HCT116 (cell line): ENCODE data around the gene SLC38A6. TPM values are rescaled to one million over a fixed set of nuclear protein-coding genes. Genes with fewer than 3 reads are reported as not detected.

Experiments used
- ATAC-seq: fragments of 200-7000 bp; cut with Tn5 transposase; 2 replicates; pipeline ENCODE4 v1.9.1; 2020; ENCODE audit warnings: mild to moderate bottlenecking, moderate library complexity
- BruUV-seq: library from RNA; stranded (reverse); fragments of 400-500 nt; replicated peaks from 2 replicates; lab custom pipeline; 2021; lab: Mats Ljungman, UMichigan
- CTCF ChIA-PET: fragments of 300-600 bp; sonication (Branson Sonifier 250); formaldehyde crosslinking; loops from one replicate; lab custom pipeline; 2021; ENCODE audit warnings: antibody characterized with exemption; lab: Charles Lee
- POLR2A ChIA-PET: fragments of 300-600, 350-600 bp; sonication (Branson Sonifier 250); formaldehyde crosslinking; loops from one replicate; lab custom pipeline; 2021; ENCODE audit warnings: antibody characterized with exemption; lab: Charles Lee
- RAD21 ChIA-PET, 2 experiments: fragments of 300-600 bp; sonication (Branson Sonifier 250); formaldehyde crosslinking; loops; one replicate each; lab custom pipeline; 2023; ENCODE audit warnings: low total read pairs in 2 of 2; ENCODE audit not compliant: uncharacterized antibody in 2 of 2, unreplicated experiment in 2 of 2, low non-redundant PET in 1 of 2; lab: Charles Lee
- DNase-seq: peaks from one replicate; pipeline ENCODE4 v3.0.0-alpha.2; 2010; ENCODE audit warnings: low read depth, low spot score
- H2AFZ ChIP-seq: fragments of 200-600 bp; shearing (Covaris generic), sonication (generic); 2 replicates; pipeline ENCODE4 v1.6.1; 2017; ENCODE audit warnings: low read depth, mixed run types, mixed read lengths, antibody characterized with exemption, low read length; ENCODE audit not compliant: poor library complexity, severe bottlenecking
- H3K27ac ChIP-seq: 2 replicates; pipeline ENCODE4 v1.5.1; 2012; ENCODE audit warnings: low read depth, low read length
- H3K27me3 ChIP-seq: fragments of 200-600 bp; sonication (generic); 2 replicates; pipeline ENCODE4 v1.6.1; 2016; ENCODE audit warnings: mixed run types, low read length, mixed read lengths; ENCODE audit not compliant: insufficient read depth
- H3K36me3 ChIP-seq, 2 experiments: fragments of 200-500 bp in 1 of 2; fragments of 200-600 bp in 1 of 2; sonication (Bioruptor generic) in 1 of 2; sonication (generic) in 1 of 2; 2 replicates each; pipeline versions ENCODE4 v1.5.1 to v1.6.1; 2014 to 2016; ENCODE audit warnings: low read length in 2 of 2, inconsistent platforms in 1 of 2, mixed read lengths in 1 of 2, mixed run types in 1 of 2; ENCODE audit not compliant: insufficient read depth in 2 of 2, control insufficient read depth in 1 of 2
- H3K4me1 ChIP-seq, 2 experiments: fragments of 200-600 bp in 1 of 2; sonication (generic) in 1 of 2; 2 replicates each; pipeline versions ENCODE4 v1.5.1 to v1.6.1; 2012 to 2017; ENCODE audit warnings: low read length in 2 of 2, inconsistent platforms in 1 of 2, mild to moderate bottlenecking in 1 of 2, mixed read lengths in 1 of 2, mixed run types in 1 of 2, moderate library complexity in 1 of 2; ENCODE audit not compliant: insufficient read depth in 2 of 2, control insufficient read depth in 1 of 2
- H3K4me2 ChIP-seq: fragments of 200-600 bp; sonication (generic); 2 replicates; pipeline ENCODE4 v1.6.1; 2017; ENCODE audit warnings: mixed run types, low read length, mixed read lengths
- H3K4me3 ChIP-seq, 2 experiments: fragments of 200-600 bp in 1 of 2; sonication (generic) in 1 of 2; replicated peaks in 1 of 2; 2 replicates each; pipeline ENCODE4 v1.5.1; 2011 to 2016; ENCODE audit warnings: low read length in 2 of 2, control low read depth in 1 of 2, low read depth in 1 of 2, mild to moderate bottlenecking in 1 of 2, mixed read lengths in 1 of 2, mixed run types in 1 of 2
- H3K79me2 ChIP-seq: fragments of 200-600 bp; sonication (generic); 2 replicates; pipeline ENCODE4 v1.6.1; 2017; ENCODE audit warnings: mild to moderate bottlenecking, mixed run types, low read length, moderate library complexity, mixed read lengths; ENCODE audit not compliant: insufficient read depth
- H3K9ac ChIP-seq: fragments of 200-600 bp; sonication (generic); 2 replicates; pipeline ENCODE4 v1.6.1; 2016; ENCODE audit warnings: low read length, mixed read lengths
- H3K9me2 ChIP-seq: fragments of 200-600 bp; sonication (generic), shearing (Covaris generic); 2 replicates; pipeline ENCODE4 v1.6.1; 2017; ENCODE audit warnings: mixed run types, mild to moderate bottlenecking, moderate library complexity; ENCODE audit not compliant: insufficient read depth
- H3K9me3 ChIP-seq, 2 experiments: fragments of 200-500 bp in 1 of 2; fragments of 200-600 bp in 1 of 2; sonication (Bioruptor generic) in 1 of 2; sonication (generic) in 1 of 2; 2 replicates each; pipeline ENCODE4 v1.6.1; 2014 to 2017; ENCODE audit warnings: low read length in 2 of 2, mixed read lengths in 2 of 2, inconsistent platforms in 1 of 2, low read depth in 1 of 2, mild to moderate bottlenecking in 1 of 2, mixed run types in 1 of 2, moderate library complexity in 1 of 2; ENCODE audit not compliant: control insufficient read depth in 1 of 2, insufficient read depth in 1 of 2
- H4K20me1 ChIP-seq: fragments of 200-600 bp; sonication (generic), shearing (Covaris generic); 2 replicates; pipeline ENCODE4 v1.6.1; 2017; ENCODE audit warnings: mixed run types, mild to moderate bottlenecking, moderate library complexity; ENCODE audit not compliant: insufficient read depth
- CBX3 ChIP-seq: IDR thresholded peaks from 2 replicates; pipeline ENCODE4 v1.6.1; 2012; ENCODE audit warnings: low read depth
- CEBPB ChIP-seq: IDR thresholded peaks from 2 replicates; pipeline ENCODE4 v1.6.1; 2012; ENCODE audit warnings: low read depth
- EZH2phosphoT487 ChIP-seq: fragments of 200-600 bp; IDR thresholded peaks from 2 replicates; pipeline ENCODE4 v1.6.1; 2018; ENCODE audit warnings: antibody characterized with exemption, borderline replicate concordance
- JUND ChIP-seq: IDR thresholded peaks from 2 replicates; pipeline ENCODE4 v1.6.1; 2012
- POLR2AphosphoS5 ChIP-seq: IDR thresholded peaks from 2 replicates; pipeline ENCODE4 v1.6.1; 2011; ENCODE audit warnings: mild to moderate bottlenecking, low read depth, low read length, moderate library complexity
- REST ChIP-seq: IDR thresholded peaks from 2 replicates; pipeline ENCODE4 v1.6.1; 2012; ENCODE audit warnings: low read depth
- SIN3A ChIP-seq: IDR thresholded peaks from 2 replicates; pipeline ENCODE4 v1.6.1; 2012; ENCODE audit warnings: low read depth
- SP1 ChIP-seq: IDR thresholded peaks from 2 replicates; pipeline ENCODE4 v1.6.1; 2012; ENCODE audit warnings: low read depth
- SRF ChIP-seq: IDR thresholded peaks from 2 replicates; pipeline ENCODE4 v1.6.1; 2012; ENCODE audit warnings: low read depth
- TCF7L2 ChIP-seq: IDR thresholded peaks from 2 replicates; pipeline ENCODE4 v1.7.0; 2011; ENCODE audit warnings: borderline replicate concordance, inconsistent platforms; ENCODE audit not compliant: insufficient read depth, insufficient read length; ENCODE audit errors: extremely low read depth
- YY1 ChIP-seq: IDR thresholded peaks from 2 replicates; pipeline ENCODE4 v1.6.1; 2011; ENCODE audit warnings: low read length, low read depth, moderate library complexity, mild to moderate bottlenecking; ENCODE audit not compliant: insufficient replicate concordance; ENCODE audit errors: extremely low read depth
- ZFX ChIP-seq: fragments of 450-650 bp; IDR thresholded peaks from 2 replicates; pipeline ENCODE4 v1.6.1; 2017
- intact Hi-C: fragments of 100-400 bp; cut with micrococcal nuclease; formaldehyde crosslinking; loops from 2 replicates; pipeline ENCODE4 v1.10.0; 2022
- total RNA-seq: library from RNA; stranded (reverse); gene quantifications from one replicate; pipeline ENCODE4 v1.2.1, GENCODE V29; 2021; ENCODE audit not compliant: unreplicated experiment
- TF ChIP-seq, protein P1 (sequence below): IDR thresholded peaks from 2 replicates; pipeline ENCODE4 v1.6.1; 2012
- TF ChIP-seq, protein P2 (sequence below), 3 experiments: fragments of 200-600 bp in 1 of 3; sonication (generic) in 1 of 3; IDR thresholded peaks in 2 of 3; conservative IDR thresholded peaks in 1 of 3; 2 replicates each; pipeline ENCODE4 v1.5.1; 2012 to 2017; ENCODE audit warnings: low read depth in 2 of 3, low read length in 2 of 3, antibody characterized with exemption in 1 of 3, borderline replicate concordance in 1 of 3, control low read depth in 1 of 3, mild to moderate bottlenecking in 1 of 3, mixed read lengths in 1 of 3, mixed run types in 1 of 3, moderate library complexity in 1 of 3; ENCODE audit not compliant: insufficient read depth in 1 of 3

SLC38A6 gene
- total RNA-seq, 1 experiment from 2014 or later = 9.5 TPM

- no peak for TF ChIP-seq REST
- TF ChIP-seq, protein P1, sequence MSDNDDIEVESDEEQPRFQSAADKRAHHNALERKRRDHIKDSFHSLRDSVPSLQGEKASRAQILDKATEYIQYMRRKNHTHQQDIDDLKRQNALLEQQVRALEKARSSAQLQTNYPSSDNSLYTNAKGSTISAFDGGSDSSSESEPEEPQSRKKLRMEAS = no peak
- TF ChIP-seq, protein P2, sequence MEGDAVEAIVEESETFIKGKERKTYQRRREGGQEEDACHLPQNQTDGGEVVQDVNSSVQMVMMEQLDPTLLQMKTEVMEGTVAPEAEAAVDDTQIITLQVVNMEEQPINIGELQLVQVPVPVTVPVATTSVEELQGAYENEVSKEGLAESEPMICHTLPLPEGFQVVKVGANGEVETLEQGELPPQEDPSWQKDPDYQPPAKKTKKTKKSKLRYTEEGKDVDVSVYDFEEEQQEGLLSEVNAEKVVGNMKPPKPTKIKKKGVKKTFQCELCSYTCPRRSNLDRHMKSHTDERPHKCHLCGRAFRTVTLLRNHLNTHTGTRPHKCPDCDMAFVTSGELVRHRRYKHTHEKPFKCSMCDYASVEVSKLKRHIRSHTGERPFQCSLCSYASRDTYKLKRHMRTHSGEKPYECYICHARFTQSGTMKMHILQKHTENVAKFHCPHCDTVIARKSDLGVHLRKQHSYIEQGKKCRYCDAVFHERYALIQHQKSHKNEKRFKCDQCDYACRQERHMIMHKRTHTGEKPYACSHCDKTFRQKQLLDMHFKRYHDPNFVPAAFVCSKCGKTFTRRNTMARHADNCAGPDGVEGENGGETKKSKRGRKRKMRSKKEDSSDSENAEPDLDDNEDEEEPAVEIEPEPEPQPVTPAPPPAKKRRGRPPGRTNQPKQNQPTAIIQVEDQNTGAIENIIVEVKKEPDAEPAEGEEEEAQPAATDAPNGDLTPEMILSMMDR (IDR thresholded peaks at IDR 0.05 in 2 of 3, conservative IDR thresholded peaks at IDR 0.05 in 1 of 3; ENCODE audit: borderline replicate concordance in 1 of 3, insufficient read depth in 1 of 3, low read depth in 2 of 3, low read length in 2 of 3) = no peak
- no peak for TF ChIP-seq SIN3A
Measured at GRCh38 chr14:61034416-61035120, 53.5 kb downstream of the SLC38A6 start (continued).

- ChIA-PET RAD21 (no interaction called here), CTCF (interaction anchor here (1.0 kb wide), 1 partner anchor 12 kb away, joined by 3 read pairs; no protein-coding TSS in a partner anchor), POLR2A (interaction anchor here (0.8 kb wide), 1 partner anchor 10 kb away, joined by 3 read pairs; no protein-coding TSS in a partner anchor)
- no peak for DNase-seq
- H3K9me3 ChIP-seq = no peaks in the 10 kb centered on the region
- no peak overlapping the region for H3K4me2 ChIP-seq
- H3K4me3 ChIP-seq = no peak overlapping the region
- no peaks in the 10 kb centered on the region for H3K27me3 ChIP-seq
- intact Hi-C loops = no loop called here
- H3K9ac ChIP-seq = no peak overlapping the region
- H4K20me1 ChIP-seq = no peaks in the 10 kb centered on the region
- H3K79me2 ChIP-seq = no peaks in the 10 kb centered on the region
- no peak overlapping the region for H3K27ac ChIP-seq
- H3K4me1 ChIP-seq = no peaks in the 10 kb centered on the region
- no peak overlapping the region for H2AFZ ChIP-seq
- no peaks in the 10 kb centered on the region for H3K9me2 ChIP-seq
- H3K36me3 ChIP-seq = no peaks in the 10 kb centered on the region
- BruUV-seq = no TSS peak
- no peak for ATAC-seq
- TF ChIP-seq POLR2AphosphoS5 (no peak), ZFX (no peak), CBX3 (no peak), SRF (no peak), EZH2phosphoT487 (no peak), REST (no peak), CEBPB (no peak), YY1 (no peak), JUND (no peak), SIN3A (no peak), TCF7L2 (no peak), SP1 (no peak)
- TF ChIP-seq, protein P1 = no peak
Measured at GRCh38 chr14:61037215-61037614, 56.2 kb downstream of the SLC38A6 start.
